ENCODE measurements around the gene STARD9. TPM values are rescaled to one million over a fixed set of nuclear protein-coding genes. Genes with fewer than 3 reads are reported as not detected.

STARD9 gene
- total and polyA plus RNA-seq, 2 of the 13 experiments (the other 11 are each of a cell fraction or from before 2014, with no cell fraction given) = 5.3 to 7.5 TPM

GRCh38 chr15:42736793-42737528 lies 161.6 kb downstream of the STARD9 start, which contains the start of gene CDAN1 (continued):
- TF ChIP-seq POLR2A (IDR thresholded peaks at IDR 0.05; ENCODE audit: insufficient read depth in 1 of 2, low read depth in 2 of 2, low read length in 2 of 2) (peak; percentile 81 to 85), HCFC1 (IDR thresholded peaks at IDR 0.05; ENCODE audit: low read depth, low read length) (no peak), GFI1 (CRISPR knock-in tag; IDR thresholded peaks at IDR 0.05; ENCODE audit: borderline replicate concordance) (peak; percentile 17; the same call in 1 of the 2 replicates), AGO2 (optimal IDR thresholded peaks at IDR 0.05; ENCODE audit: low read depth, low read length) (peak; percentile 45), ZNF776 (CRISPR knock-in tag; IDR thresholded peaks at IDR 0.05) (peak; percentile 79), ISL2 (CRISPR knock-in tag; IDR thresholded peaks at IDR 0.05) (0 out of 2 replicates have a peak, but pooled peaks have one; percentile 12), TAF15 (IDR thresholded peaks at IDR 0.05; ENCODE audit: low read depth, low read length, poor library complexity, severe bottlenecking) (peak; percentile 1), GATAD1 (CRISPR knock-in tag; IDR thresholded peaks at IDR 0.05) (peak; percentile 53), ZNF430 (CRISPR knock-in tag; IDR thresholded peaks at IDR 0.05) (peak; percentile 30; the same call in 1 of the 2 replicates), ZNF773 (CRISPR knock-in tag; IDR thresholded peaks at IDR 0.05; ENCODE audit: borderline replicate concordance) (peak; percentile 22; the same call in 1 of the 2 replicates), ZNF331 (CRISPR knock-in tag; IDR thresholded peaks at IDR 0.05) (peak; percentile 7; the same call in 1 of the 2 replicates), IKZF5 (CRISPR knock-in tag; IDR thresholded peaks at IDR 0.05) (no peak), ZKSCAN5 (CRISPR knock-in tag; IDR thresholded peaks at IDR 0.05) (peak; percentile 52; the same call in 1 of the 2 replicates), ZNF724P (CRISPR knock-in tag; IDR thresholded peaks at IDR 0.05; ENCODE audit: borderline replicate concordance) (peak; percentile 65; the same call in 1 of the 2 replicates), LCORL (IDR thresholded peaks at IDR 0.05) (no peak), LCORL (CRISPR knock-in tag; IDR thresholded peaks at IDR 0.05) (0 out of 2 replicates have a peak, but pooled peaks have one; percentile 33), CEBPB (IDR thresholded peaks at IDR 0.05; ENCODE audit: borderline replicate concordance, low read depth, low read length) (no peak), STAG1 (CRISPR knock-in tag; IDR thresholded peaks at IDR 0.05) (peak; percentile 5; the same call in 1 of the 2 replicates), STAT5B (CRISPR knock-in tag; IDR thresholded peaks at IDR 0.05) (no peak), TMF1 (CRISPR knock-in tag; IDR thresholded peaks at IDR 0.05; ENCODE audit: low read depth) (peak; percentile 76; the same call in 1 of the 2 replicates), PHF20 (CRISPR knock-in tag; IDR thresholded peaks at IDR 0.05) (peak; percentile 36; the same call in 1 of the 2 replicates)
- TF ChIP-seq, protein P1, sequence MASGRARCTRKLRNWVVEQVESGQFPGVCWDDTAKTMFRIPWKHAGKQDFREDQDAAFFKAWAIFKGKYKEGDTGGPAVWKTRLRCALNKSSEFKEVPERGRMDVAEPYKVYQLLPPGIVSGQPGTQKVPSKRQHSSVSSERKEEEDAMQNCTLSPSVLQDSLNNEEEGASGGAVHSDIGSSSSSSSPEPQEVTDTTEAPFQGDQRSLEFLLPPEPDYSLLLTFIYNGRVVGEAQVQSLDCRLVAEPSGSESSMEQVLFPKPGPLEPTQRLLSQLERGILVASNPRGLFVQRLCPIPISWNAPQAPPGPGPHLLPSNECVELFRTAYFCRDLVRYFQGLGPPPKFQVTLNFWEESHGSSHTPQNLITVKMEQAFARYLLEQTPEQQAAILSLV (CRISPR knock-in tag; IDR thresholded peaks at IDR 0.05; ENCODE audit: borderline replicate concordance) = peak; percentile 57; the same call in 1 of the 2 replicates
- TF ChIP-seq, protein P2, sequence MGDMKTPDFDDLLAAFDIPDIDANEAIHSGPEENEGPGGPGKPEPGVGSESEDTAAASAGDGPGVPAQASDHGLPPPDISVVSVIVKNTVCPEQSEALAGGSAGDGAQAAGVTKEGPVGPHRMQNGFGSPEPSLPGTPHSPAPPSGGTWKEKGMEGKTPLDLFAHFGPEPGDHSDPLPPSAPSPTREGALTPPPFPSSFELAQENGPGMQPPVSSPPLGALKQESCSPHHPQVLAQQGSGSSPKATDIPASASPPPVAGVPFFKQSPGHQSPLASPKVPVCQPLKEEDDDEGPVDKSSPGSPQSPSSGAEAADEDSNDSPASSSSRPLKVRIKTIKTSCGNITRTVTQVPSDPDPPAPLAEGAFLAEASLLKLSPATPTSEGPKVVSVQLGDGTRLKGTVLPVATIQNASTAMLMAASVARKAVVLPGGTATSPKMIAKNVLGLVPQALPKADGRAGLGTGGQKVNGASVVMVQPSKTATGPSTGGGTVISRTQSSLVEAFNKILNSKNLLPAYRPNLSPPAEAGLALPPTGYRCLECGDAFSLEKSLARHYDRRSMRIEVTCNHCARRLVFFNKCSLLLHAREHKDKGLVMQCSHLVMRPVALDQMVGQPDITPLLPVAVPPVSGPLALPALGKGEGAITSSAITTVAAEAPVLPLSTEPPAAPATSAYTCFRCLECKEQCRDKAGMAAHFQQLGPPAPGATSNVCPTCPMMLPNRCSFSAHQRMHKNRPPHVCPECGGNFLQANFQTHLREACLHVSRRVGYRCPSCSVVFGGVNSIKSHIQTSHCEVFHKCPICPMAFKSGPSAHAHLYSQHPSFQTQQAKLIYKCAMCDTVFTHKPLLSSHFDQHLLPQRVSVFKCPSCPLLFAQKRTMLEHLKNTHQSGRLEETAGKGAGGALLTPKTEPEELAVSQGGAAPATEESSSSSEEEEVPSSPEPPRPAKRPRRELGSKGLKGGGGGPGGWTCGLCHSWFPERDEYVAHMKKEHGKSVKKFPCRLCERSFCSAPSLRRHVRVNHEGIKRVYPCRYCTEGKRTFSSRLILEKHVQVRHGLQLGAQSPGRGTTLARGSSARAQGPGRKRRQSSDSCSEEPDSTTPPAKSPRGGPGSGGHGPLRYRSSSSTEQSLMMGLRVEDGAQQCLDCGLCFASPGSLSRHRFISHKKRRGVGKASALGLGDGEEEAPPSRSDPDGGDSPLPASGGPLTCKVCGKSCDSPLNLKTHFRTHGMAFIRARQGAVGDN (CRISPR knock-in tag; IDR thresholded peaks at IDR 0.05) = peak; percentile 64
- TF ChIP-seq, protein P3, sequence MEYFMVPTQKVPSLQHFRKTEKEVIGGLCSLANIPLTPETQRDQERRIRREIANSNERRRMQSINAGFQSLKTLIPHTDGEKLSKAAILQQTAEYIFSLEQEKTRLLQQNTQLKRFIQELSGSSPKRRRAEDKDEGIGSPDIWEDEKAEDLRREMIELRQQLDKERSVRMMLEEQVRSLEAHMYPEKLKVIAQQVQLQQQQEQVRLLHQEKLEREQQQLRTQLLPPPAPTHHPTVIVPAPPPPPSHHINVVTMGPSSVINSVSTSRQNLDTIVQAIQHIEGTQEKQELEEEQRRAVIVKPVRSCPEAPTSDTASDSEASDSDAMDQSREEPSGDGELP (IDR thresholded peaks at IDR 0.05; ENCODE audit: borderline replicate concordance, low read depth) = peak; percentile 18; the same call in 1 of the 2 replicates
